Nephron (organoid): ENCODE data around the gene ATG4D.
"Not testable (repeated sequence)": the region's sequence is repeated elsewhere in the genome, so short reads cannot be mapped to it uniquely, and the experiment has no call there.

ENCODE experiments used
- H3K27ac Mint-ChIP-seq, 3 experiments: 2 replicates each; pipeline ENCODE4 v1.8.0; 2020; ENCODE audit warnings: mixed read lengths in 3 of 3, mild to moderate bottlenecking in 2 of 3, moderate library complexity in 1 of 3
- H3K27me3 Mint-ChIP-seq: 2 replicates; pipeline ENCODE4 v1.8.0; 2021; ENCODE audit warnings: low read depth, mild to moderate bottlenecking, moderate library complexity, mixed read lengths
- H3K36me3 Mint-ChIP-seq: 2 replicates; pipeline ENCODE4 v1.8.0; 2020; ENCODE audit warnings: low read depth, mixed read lengths
- H3K4me1 Mint-ChIP-seq: 2 replicates; pipeline ENCODE4 v1.8.0; 2020; ENCODE audit warnings: mixed read lengths
- H3K4me3 Mint-ChIP-seq, 3 experiments: 2 replicates each; pipeline ENCODE4 v1.8.0; 2020; ENCODE audit warnings: mild to moderate bottlenecking in 3 of 3, mixed read lengths in 3 of 3, moderate library complexity in 2 of 3
- H3K9me3 Mint-ChIP-seq: 2 replicates; pipeline ENCODE4 v1.8.0; 2020; ENCODE audit warnings: mixed read lengths
- TF ChIP-seq, protein P1 (sequence below), 3 experiments: fragments of 200-600 bp; sonication (generic); IDR thresholded peaks; one replicate each; pipeline ENCODE4 v1.5.0; 2021; ENCODE audit warnings: antibody characterized with exemption in 3 of 3; ENCODE audit not compliant: unreplicated experiment in 3 of 3

The ATG4D gene

DNA sequence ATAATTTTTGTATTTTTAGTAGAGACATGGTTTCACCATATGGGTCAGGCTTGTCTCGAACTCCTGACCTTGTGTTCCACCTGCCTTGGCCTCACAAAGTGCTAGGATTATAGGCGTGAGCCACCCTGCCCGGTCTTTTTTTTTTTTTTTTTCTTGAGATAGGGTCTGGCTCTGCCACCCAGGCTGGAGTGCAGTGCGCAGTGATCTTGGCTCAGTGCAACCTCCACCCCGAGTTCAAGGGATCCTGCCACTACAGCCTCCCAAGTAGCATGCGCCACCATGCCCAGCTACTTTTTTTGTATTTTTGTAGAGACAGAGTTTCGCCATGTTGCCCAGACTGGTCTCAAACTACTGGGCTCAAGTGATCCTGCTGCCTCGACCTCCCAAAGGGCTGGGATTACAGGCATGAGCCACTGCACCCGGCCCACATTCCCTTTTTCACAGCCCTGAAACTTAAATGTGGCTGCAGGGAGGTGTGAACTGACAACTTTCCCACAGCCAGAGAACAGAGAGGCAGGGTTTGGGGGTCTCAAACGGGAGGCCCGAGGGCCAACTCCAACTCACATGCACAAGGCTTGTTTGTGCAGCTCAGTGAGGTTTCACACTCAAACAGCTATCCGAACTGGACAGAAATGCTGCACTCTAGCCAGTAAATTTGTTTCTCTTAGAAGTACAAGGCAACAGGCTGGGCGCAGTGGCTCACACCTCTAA is 22.1 kb upstream of the ATG4D start:
- no peak overlapping the region for H3K27ac Mint-ChIP-seq
- H3K27me3 Mint-ChIP-seq, result peaks cover 18% of the 10 kb centered on the region
- no peaks in the 10 kb centered on the region for H3K36me3 Mint-ChIP-seq
- TF ChIP-seq, protein P1, sequence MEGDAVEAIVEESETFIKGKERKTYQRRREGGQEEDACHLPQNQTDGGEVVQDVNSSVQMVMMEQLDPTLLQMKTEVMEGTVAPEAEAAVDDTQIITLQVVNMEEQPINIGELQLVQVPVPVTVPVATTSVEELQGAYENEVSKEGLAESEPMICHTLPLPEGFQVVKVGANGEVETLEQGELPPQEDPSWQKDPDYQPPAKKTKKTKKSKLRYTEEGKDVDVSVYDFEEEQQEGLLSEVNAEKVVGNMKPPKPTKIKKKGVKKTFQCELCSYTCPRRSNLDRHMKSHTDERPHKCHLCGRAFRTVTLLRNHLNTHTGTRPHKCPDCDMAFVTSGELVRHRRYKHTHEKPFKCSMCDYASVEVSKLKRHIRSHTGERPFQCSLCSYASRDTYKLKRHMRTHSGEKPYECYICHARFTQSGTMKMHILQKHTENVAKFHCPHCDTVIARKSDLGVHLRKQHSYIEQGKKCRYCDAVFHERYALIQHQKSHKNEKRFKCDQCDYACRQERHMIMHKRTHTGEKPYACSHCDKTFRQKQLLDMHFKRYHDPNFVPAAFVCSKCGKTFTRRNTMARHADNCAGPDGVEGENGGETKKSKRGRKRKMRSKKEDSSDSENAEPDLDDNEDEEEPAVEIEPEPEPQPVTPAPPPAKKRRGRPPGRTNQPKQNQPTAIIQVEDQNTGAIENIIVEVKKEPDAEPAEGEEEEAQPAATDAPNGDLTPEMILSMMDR (IDR thresholded peaks at IDR 0.05; ENCODE audit: unreplicated experiment in 3 of 3), result no peak
- H3K4me3 Mint-ChIP-seq, result no peak overlapping the region
- no peaks in the 10 kb centered on the region for H3K9me3 Mint-ChIP-seq
- peaks cover 18% of the 10 kb centered on the region for H3K4me1 Mint-ChIP-seq

- no peaks in the 10 kb centered on the region for H3K9me3 Mint-ChIP-seq
- H3K4me1 Mint-ChIP-seq, result peaks cover 11% of the 10 kb centered on the region
- no peak overlapping the region for H3K4me3 Mint-ChIP-seq
- H3K27ac Mint-ChIP-seq, result no peak overlapping the region
- peaks cover 13% of the 10 kb centered on the region for H3K27me3 Mint-ChIP-seq
- no peaks in the 10 kb centered on the region for H3K36me3 Mint-ChIP-seq
- TF ChIP-seq, protein P1 (IDR thresholded peaks at IDR 0.05; ENCODE audit: unreplicated experiment in 3 of 3), result no peak
Observed at GRCh38 chr19:10523135-10523636, 20.5 kb upstream of the ATG4D start.

DNA sequence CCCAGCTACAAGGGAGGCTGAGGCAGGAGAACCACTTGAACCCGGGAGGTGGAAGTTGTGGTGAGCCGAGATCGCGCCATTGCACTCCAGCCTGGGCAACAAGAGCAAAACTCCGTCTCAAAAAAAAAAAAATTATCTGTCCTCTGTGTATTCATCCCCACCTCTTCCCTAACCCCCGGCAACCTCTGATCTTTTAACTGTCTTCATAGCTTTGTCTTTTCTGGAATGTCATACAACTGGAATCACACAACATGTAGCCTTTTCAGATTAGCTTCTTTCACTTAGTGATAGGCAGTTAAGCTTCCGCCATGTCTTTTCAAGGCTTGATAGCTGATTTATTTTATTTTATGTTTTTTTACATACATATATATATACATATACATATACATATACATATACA is 18.1 kb upstream of the ATG4D start:
- TF ChIP-seq, protein P1 (IDR thresholded peaks at IDR 0.05; ENCODE audit: unreplicated experiment in 3 of 3), result no peak
- Mint-ChIP-seq H3K4me1 (no peaks in the 10 kb centered on the region), H3K27me3 (no peaks in the 10 kb centered on the region), H3K27ac (no peak overlapping the region), H3K36me3 (no peaks in the 10 kb centered on the region), H3K9me3 (no peaks in the 10 kb centered on the region), H3K4me3 (no peak overlapping the region)

DNA sequence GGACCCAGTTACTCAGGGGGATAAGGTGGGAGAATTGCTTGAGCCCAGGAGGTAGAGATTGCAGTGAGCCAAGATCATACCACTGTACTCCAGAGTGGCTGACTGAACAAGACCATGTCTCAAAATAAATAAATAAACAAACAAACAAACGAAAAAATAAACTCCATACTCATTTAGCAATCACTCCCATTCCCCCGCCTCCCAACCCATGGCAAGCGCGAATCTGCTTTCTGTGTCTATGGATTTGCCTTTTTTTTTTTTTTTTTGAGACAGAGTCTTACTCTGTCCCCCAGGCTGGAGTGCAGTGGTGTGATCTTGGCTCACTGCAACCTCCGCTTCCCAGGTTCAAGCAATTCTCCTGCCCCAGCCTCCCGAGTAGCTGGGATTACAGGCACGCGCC is 16.8 kb upstream of the ATG4D start:
- not testable (repeated sequence) for H3K4me1 Mint-ChIP-seq, H3K36me3 Mint-ChIP-seq, H3K27me3 Mint-ChIP-seq, H3K4me3 Mint-ChIP-seq, H3K9me3 Mint-ChIP-seq, H3K27ac Mint-ChIP-seq

DNA sequence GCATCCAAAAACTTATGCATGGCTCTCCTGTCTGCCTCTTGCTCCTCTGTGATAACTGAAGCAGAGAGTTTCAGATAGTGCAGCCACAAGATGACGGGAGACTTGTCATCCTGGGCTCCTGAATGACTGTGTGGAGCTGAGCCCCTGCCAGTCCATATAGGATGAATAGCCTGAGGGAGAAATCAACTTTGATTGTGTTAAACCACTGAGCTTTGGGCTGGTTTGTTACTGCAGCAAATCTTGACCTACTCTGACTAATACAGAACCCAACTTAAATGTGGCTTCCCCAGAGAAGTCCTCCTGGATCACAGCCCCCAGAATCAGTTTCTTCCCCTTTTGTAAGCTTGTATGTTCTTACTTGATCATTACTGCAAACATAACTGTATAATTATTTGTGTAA is 11.2 kb upstream of the ATG4D start:
- Mint-ChIP-seq H3K36me3 (no peaks in the 10 kb centered on the region), H3K27me3 (no peaks in the 10 kb centered on the region), H3K9me3 (peaks cover 3% of the 10 kb centered on the region), H3K4me1 (peaks cover 6% of the 10 kb centered on the region), H3K4me3 (no peak overlapping the region), H3K27ac (peak overlapping the region in 1 of 3 experiments; percentile 60)
- TF ChIP-seq, protein P1 (IDR thresholded peaks at IDR 0.05; ENCODE audit: unreplicated experiment in 3 of 3), result no peak

DNA sequence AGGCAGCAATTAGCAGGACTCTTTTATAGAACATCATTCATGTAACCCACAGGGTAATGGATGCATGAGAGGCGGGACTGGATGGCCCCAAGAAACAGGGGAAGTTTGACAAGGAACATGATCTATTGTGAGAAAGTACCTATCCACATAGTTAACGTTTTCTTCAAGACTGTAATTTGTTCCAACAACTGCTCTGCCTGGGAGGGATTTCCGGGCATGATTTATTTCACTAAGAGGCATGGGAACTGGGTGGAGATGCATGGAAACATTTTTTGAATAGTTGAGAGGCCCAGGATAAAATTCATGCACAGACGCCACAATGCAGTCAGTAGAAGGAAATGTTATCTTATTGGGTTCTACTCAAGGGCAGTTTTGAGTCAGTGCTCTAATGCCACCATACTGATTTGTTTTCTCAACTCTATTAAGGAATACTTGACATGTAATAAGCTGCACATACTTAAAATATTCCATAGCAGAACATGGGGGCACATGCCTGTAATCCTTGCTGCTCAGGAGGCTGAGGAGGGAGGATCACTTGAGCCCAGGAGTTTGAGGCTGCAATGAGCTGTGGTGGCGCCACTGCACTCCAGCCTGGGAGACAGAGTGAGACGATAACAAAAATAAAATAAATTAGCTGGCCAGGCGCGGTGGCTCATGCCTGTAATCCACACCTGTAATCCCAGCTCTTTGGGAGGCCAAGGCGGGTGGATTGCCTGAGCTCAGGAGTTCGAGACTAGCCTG is 9.9 kb upstream of the ATG4D start:
- H3K4me1 Mint-ChIP-seq, result peaks cover 6% of the 10 kb centered on the region
- no peaks in the 10 kb centered on the region for H3K27me3 Mint-ChIP-seq
- peaks cover 3% of the 10 kb centered on the region for H3K9me3 Mint-ChIP-seq
- no peak overlapping the region for H3K4me3 Mint-ChIP-seq
- H3K27ac Mint-ChIP-seq, result peak overlapping the region; percentile 59 to 91 (median 79)
- no peaks in the 10 kb centered on the region for H3K36me3 Mint-ChIP-seq
- TF ChIP-seq, protein P1 (IDR thresholded peaks at IDR 0.05; ENCODE audit: unreplicated experiment in 3 of 3), result no peak
